BJ (cell line): ENCODE results near the gene DOCK3. TPM values are rescaled to one million over a fixed set of nuclear protein-coding genes. Genes with fewer than 3 reads are reported as not detected.

ENCODE experiments used
- CTCF ChIA-PET: fragments of 350-600 bp; formaldehyde crosslinking; extraction: SDS; loops from one replicate; lab custom pipeline; 2021; ENCODE audit warnings: antibody characterized with exemption, inconsistent platforms; lab: Yijun Ruan, JAX
- POLR2A ChIA-PET: fragments of 300-600 bp; sonication (Branson Sonifier 250); formaldehyde crosslinking; extraction: SDS; loops from one replicate; lab custom pipeline; 2021; ENCODE audit warnings: antibody characterized with exemption; lab: Charles Lee
- DNase-seq: peaks from one replicate; pipeline ENCODE4 v3.0.0-alpha.2; 2011; ENCODE audit warnings: low read depth
- H3K27me3 ChIP-seq: 2 replicates; pipeline ENCODE4 v1.6.0; 2011; ENCODE audit warnings: low read length; ENCODE audit not compliant: control insufficient read depth, insufficient read depth
- H3K36me3 ChIP-seq: 2 replicates; pipeline ENCODE4 v1.5.1; 2011; ENCODE audit warnings: low read length; ENCODE audit not compliant: control insufficient read depth, insufficient read depth
- H3K4me3 ChIP-seq: 2 replicates; pipeline ENCODE4 v1.5.1; 2011; ENCODE audit warnings: low read depth, mild to moderate bottlenecking, control low read depth, low read length
- polyA plus RNA-seq: library from polyadenylated mRNA; depleted of rRNA; stranded (reverse); fragments of >200 nt; gene quantifications from 2 replicates; pipeline ENCODE4 v1.2.3, GENCODE V29; 2011
- TF ChIP-seq, protein P1 (sequence below): IDR thresholded peaks from 2 replicates; pipeline ENCODE4 v1.5.1; 2011; ENCODE audit warnings: low read depth, mild to moderate bottlenecking, control low read depth, inconsistent platforms, low read length, moderate library complexity; ENCODE audit not compliant: insufficient read depth

DOCK3 gene
- polyA plus RNA-seq, 1 experiment, result 0.09 TPM

DNA sequence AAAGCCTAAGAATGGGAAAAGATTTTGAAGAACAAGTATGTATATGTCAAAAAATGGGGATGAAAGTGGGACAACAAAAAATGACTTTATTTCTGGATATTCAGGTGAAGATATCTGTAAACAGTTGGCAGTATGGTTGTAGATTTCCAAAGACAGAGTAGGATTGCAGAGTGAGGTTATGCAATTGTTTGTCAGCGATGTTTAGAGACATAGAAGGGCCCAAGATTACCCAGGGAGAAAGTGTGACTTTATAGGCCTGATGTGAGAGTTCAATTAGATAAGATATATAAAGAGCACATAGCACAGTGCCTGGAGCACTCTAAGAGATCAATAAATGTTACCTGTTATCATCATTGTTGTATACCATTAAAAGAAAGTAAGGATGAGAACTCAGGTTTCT, 319.8 kb downstream of the DOCK3 start:
- Histone ChIP-seq H3K27me3 (no peaks in the 10 kb centered on the region), H3K36me3 (no peaks in the 10 kb centered on the region), H3K4me3 (no peak overlapping the region)
- ChIA-PET CTCF (no interaction called here), POLR2A (no interaction called here)
- TF ChIP-seq, protein P1, sequence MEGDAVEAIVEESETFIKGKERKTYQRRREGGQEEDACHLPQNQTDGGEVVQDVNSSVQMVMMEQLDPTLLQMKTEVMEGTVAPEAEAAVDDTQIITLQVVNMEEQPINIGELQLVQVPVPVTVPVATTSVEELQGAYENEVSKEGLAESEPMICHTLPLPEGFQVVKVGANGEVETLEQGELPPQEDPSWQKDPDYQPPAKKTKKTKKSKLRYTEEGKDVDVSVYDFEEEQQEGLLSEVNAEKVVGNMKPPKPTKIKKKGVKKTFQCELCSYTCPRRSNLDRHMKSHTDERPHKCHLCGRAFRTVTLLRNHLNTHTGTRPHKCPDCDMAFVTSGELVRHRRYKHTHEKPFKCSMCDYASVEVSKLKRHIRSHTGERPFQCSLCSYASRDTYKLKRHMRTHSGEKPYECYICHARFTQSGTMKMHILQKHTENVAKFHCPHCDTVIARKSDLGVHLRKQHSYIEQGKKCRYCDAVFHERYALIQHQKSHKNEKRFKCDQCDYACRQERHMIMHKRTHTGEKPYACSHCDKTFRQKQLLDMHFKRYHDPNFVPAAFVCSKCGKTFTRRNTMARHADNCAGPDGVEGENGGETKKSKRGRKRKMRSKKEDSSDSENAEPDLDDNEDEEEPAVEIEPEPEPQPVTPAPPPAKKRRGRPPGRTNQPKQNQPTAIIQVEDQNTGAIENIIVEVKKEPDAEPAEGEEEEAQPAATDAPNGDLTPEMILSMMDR, result no peak
- DNase-seq, result no peak

DNA sequence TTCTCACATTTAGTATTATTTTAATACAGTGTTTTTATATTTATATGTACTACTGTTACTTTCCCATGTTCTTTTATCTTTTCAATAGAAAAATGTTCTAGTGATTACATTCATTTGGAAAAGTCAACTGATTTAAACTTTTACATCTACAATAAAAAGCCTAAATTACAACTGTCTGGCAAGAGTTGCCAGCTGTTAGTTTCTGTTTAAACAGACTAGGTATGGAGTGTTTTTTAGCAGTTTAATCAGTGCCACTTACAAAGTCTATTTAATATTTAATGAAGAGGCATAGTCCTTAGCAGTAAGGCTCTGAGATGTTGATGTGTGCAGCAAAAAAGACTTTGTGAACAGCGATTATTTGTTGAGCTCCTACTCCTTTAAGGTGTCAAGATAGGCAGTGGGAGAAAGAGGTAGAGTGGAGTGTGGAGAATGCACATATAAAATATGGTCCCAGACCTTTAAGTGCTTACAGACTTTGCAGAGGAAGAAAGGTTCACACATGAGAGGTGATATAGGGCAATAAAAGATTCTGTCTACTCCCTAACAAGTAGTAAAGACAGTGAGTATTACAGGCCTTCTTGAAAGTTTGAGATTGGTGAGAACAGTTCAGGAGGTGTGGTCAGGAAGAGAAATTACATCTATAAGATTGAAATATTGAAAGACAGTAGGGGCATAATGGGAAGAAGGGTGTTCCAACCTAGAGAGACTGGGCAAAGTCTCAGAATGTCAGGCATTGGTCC, 320.5 kb downstream of the DOCK3 start:
- ChIA-PET POLR2A (no interaction called here), CTCF (no interaction called here)
- no peaks in the 10 kb centered on the region for H3K27me3 ChIP-seq
- no peak for DNase-seq
- H3K36me3 ChIP-seq, result no peaks in the 10 kb centered on the region
- TF ChIP-seq, protein P1, result no peak
- no peak overlapping the region for H3K4me3 ChIP-seq

DNA sequence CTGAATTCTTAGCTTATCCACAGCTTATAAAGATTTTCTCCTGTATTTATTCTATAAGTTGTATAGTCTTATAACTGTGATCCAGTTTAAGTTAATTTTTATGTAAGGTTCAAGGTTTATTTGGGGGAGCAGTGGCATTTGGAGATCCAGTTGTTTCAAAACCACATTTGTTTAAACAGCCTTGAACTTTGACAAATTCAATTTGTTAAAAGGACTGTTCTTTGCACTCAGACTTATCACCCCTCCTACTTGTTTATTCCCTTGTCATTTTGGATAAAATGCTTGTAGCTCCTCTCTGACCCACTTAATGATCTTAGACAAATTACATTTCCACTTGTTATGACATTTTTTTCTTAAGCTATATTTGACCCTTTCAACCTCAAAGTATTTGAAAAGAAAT, 327.8 kb downstream of the DOCK3 start:
- ChIA-PET POLR2A (no interaction called here), CTCF (interaction anchor here (0.6 to 1.4 kb wide), 2 partner anchors 31 to 32 kb away, joined by 3 read pairs; no protein-coding TSS in a partner anchor)

DNA sequence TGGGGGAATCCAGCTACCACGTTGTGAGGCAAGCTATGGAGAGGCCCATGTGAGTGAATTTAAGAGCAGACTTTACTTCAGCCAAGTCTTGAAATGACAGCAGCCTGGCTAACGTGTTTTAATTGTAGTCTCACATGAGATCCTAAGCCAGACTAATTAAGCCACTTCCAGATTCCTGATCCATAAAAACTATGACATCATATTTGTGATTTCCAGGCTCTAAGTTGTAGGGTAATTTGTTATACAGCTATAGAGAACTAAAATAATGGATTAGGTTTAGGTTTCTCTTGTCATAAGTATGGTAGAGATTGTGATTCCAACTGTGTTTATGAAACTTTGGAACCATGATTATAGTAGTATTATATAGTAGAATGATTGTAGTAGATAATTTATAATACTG, 329.5 kb downstream of the DOCK3 start:
- POLR2A ChIA-PET, result no interaction called here
- no peaks in the 10 kb centered on the region for H3K27me3 ChIP-seq
- no peak for DNase-seq
- CTCF ChIA-PET, result no interaction called here
- H3K36me3 ChIP-seq, result no peaks in the 10 kb centered on the region
- no peak overlapping the region for H3K4me3 ChIP-seq
- TF ChIP-seq, protein P1, result no peak

More for the DNA sequence above, 327.8 kb downstream of the DOCK3 start:
- TF ChIP-seq, protein P1, result no peak
- DNase-seq, result no peak
- Histone ChIP-seq H3K36me3 (no peaks in the 10 kb centered on the region), H3K4me3 (no peak overlapping the region), H3K27me3 (no peaks in the 10 kb centered on the region)

DNA sequence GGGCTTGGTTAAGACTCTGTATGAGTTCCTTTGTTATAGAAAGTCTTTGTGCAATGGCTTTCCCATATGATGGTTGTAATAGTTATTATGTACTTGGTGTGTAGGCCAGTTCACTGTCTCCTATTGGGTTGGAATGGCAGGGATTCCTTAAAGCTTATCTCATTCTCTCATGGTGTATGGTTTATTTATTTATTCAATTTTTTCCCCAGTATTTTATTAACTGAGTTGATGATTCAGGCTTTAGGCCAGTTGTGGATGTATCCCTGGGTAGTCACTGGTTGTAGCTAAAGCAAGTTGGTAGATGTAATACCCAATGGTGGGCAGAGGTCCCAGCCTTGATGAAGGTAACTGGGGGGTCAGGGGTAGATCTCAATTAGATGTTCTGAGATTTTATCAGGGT, 349.4 kb downstream of the DOCK3 start:
- POLR2A ChIA-PET, result no interaction called here
- no peak for DNase-seq
- TF ChIP-seq, protein P1, result no peak
- Histone ChIP-seq H3K27me3 (no peaks in the 10 kb centered on the region), H3K36me3 (no peaks in the 10 kb centered on the region), H3K4me3 (no peak overlapping the region)
- CTCF ChIA-PET, result no interaction called here
